PC-9 (cell line): Measurements from ENCODE around the gene TTC13. TPM values are rescaled to one million over a fixed set of nuclear protein-coding genes. Genes with fewer than 3 reads are reported as not detected.

Experiments used
- BruUV-seq: library from RNA; stranded (reverse); fragments of 400-500 nt; replicated peaks from 2 replicates; lab custom pipeline; 2021; lab: Mats Ljungman, UMichigan
- CTCF ChIA-PET: fragments of 300-600 bp; sonication (Branson Sonifier 250); formaldehyde crosslinking; loops from one replicate; lab custom pipeline; 2022; ENCODE audit warnings: antibody characterized with exemption; lab: Charles Lee
- POLR2A ChIA-PET: fragments of 300-600 bp; sonication (Branson Sonifier 250); formaldehyde crosslinking; loops from one replicate; lab custom pipeline; 2022; ENCODE audit warnings: antibody characterized with exemption; ENCODE audit not compliant: unreplicated experiment; lab: Charles Lee
- DNase-seq, 2 experiments: peaks; one replicate each; pipeline versions ENCODE4 v3.0.0 to v3.0.0-alpha.2; 2015 to 2022; ENCODE audit warnings: mixed read lengths in 1 of 2
- H2AFZ ChIP-seq: fragments of 200-600 bp; sonication (generic); 2 replicates; pipeline ENCODE4 v1.8.1; 2017; ENCODE audit warnings: antibody characterized with exemption
- H3F3A ChIP-seq: fragments of 200-600 bp; sonication (generic); 2 replicates; pipeline ENCODE4 v1.8.1; 2017; ENCODE audit warnings: antibody characterized with exemption, mild to moderate bottlenecking, low read depth; ENCODE audit not compliant: insufficient read depth
- H3K27ac ChIP-seq: fragments of 200-600 bp; sonication (generic); 2 replicates; pipeline ENCODE4 v1.6.1; 2016; ENCODE audit warnings: mixed run types
- H3K27me3 ChIP-seq: fragments of 200-600 bp; sonication (generic); 2 replicates; pipeline ENCODE4 v1.6.1; 2016; ENCODE audit warnings: low read depth, mixed run types; ENCODE audit not compliant: insufficient read depth
- H3K36me3 ChIP-seq: fragments of 200-600 bp; sonication (generic); 2 replicates; pipeline ENCODE4 v1.6.1; 2016; ENCODE audit warnings: low read depth, mixed run types
- H3K4me1 ChIP-seq: fragments of 200-600 bp; sonication (generic); replicated peaks from 2 replicates; pipeline ENCODE4 v1.6.1; 2016; ENCODE audit warnings: mixed run types; ENCODE audit not compliant: insufficient read depth
- H3K4me2 ChIP-seq: fragments of 200-600 bp; sonication (generic); 2 replicates; pipeline ENCODE4 v1.6.1; 2017; ENCODE audit warnings: mixed run types
- H3K4me3 ChIP-seq: fragments of 200-600 bp; sonication (generic); 2 replicates; pipeline ENCODE4 v1.6.1; 2016; ENCODE audit warnings: mixed run types
- H3K79me2 ChIP-seq: fragments of 200-600 bp; sonication (generic); 2 replicates; pipeline ENCODE4 v1.6.1; 2017; ENCODE audit warnings: low read depth, mixed run types
- H3K9me2 ChIP-seq: fragments of 200-600 bp; sonication (generic); 2 replicates; pipeline ENCODE4 v1.8.1; 2017; ENCODE audit warnings: mild to moderate bottlenecking; ENCODE audit not compliant: insufficient read depth
- H3K9me3 ChIP-seq: fragments of 200-600 bp; sonication (generic); 2 replicates; pipeline ENCODE4 v1.8.1; 2016; ENCODE audit warnings: low read depth; ENCODE audit not compliant: insufficient read depth
- H4K20me1 ChIP-seq: fragments of 200-600 bp; sonication (generic); 2 replicates; pipeline ENCODE4 v1.8.1; 2017; ENCODE audit not compliant: insufficient read depth
- CTCF ChIP-seq: fragments of 200-600 bp; sonication (generic); conservative IDR thresholded peaks from 2 replicates; pipeline ENCODE4 v1.6.1; 2017; ENCODE audit warnings: mixed run types, antibody characterized with exemption, mild to moderate bottlenecking, moderate library complexity
- EZH2 ChIP-seq: fragments of 200-600 bp; sonication (generic); IDR thresholded peaks from 2 replicates; pipeline ENCODE4 v1.8.0; 2017; ENCODE audit warnings: antibody characterized with exemption, low read depth
- intact Hi-C: fragments of 100-400 bp; cut with micrococcal nuclease; formaldehyde crosslinking; loops from one replicate; pipeline ENCODE4 v1.10.0; 2022; ENCODE audit not compliant: unreplicated experiment
- total RNA-seq: library from RNA; stranded (reverse); gene quantifications from 2 replicates; pipeline ENCODE4 v1.2.3, GENCODE V29; 2021

Gene TTC13
- total RNA-seq, 1 experiment from 2014 or later, result 7.5 TPM

GRCh38 chr1:230939806-230940489, 38.7 kb downstream of the TTC13 start:
- Histone ChIP-seq H3K36me3 (peaks cover 6% of the 10 kb centered on the region; the same call in 1 of the 2 replicates), H3K27me3 (no peaks in the 10 kb centered on the region), H3K79me2 (no peaks in the 10 kb centered on the region), H3F3A (no peaks in the 10 kb centered on the region), H4K20me1 (no peaks in the 10 kb centered on the region), H3K27ac (no peak overlapping the region), H3K9me3 (no peaks in the 10 kb centered on the region; the same call in 1 of the 2 replicates), H3K4me3 (no peak overlapping the region), H3K4me2 (no peak overlapping the region), H2AFZ (no peak overlapping the region), H3K4me1 (no peaks in the 10 kb centered on the region), H3K9me2 (no peaks in the 10 kb centered on the region)
- TF ChIP-seq CTCF, result no peak
- TF ChIP-seq EZH2, result no peak
- DNase-seq, result no peak
- ChIA-PET POLR2A (no interaction called here), CTCF (no interaction called here)
- no TSS peak for BruUV-seq
- intact Hi-C loops, result loop anchor here (2.0 kb wide), 1 partner anchor 17 kb away; no protein-coding TSS in a partner anchor

- no TSS peak for BruUV-seq
- H3K9me3 ChIP-seq, result no peaks in the 10 kb centered on the region; the same call in 1 of the 2 replicates
- no peak for DNase-seq
- no peaks in the 10 kb centered on the region for H3K9me2 ChIP-seq
- no peak for TF ChIP-seq CTCF
- no peak for TF ChIP-seq EZH2
- H3K4me3 ChIP-seq, result no peak overlapping the region
- H3K4me1 ChIP-seq, result no peaks in the 10 kb centered on the region
- peaks cover 10% of the 10 kb centered on the region; the same call in 1 of the 2 replicates for H3K36me3 ChIP-seq
- ChIA-PET POLR2A (no interaction called here), CTCF (no interaction called here)
- no peaks in the 10 kb centered on the region for H3K27me3 ChIP-seq
- no peak overlapping the region for H3K27ac ChIP-seq
- H3F3A ChIP-seq, result no peaks in the 10 kb centered on the region
- no peaks in the 10 kb centered on the region for H3K79me2 ChIP-seq
- no peaks in the 10 kb centered on the region for H4K20me1 ChIP-seq
- H2AFZ ChIP-seq, result no peak overlapping the region
- intact Hi-C loops, result no loop called here
- no peak overlapping the region for H3K4me2 ChIP-seq
These were observed 39.7 kb downstream of the TTC13 start for GRCh38 chr1:230938924-230939368.

- Histone ChIP-seq H3K4me3 (no peak overlapping the region), H3K36me3 (0 out of 2 replicates have a peak, but pooled peaks cover 3% of the 10 kb centered on the region), H3K27ac (no peak overlapping the region), H3K79me2 (no peaks in the 10 kb centered on the region), H3K9me2 (no peaks in the 10 kb centered on the region), H4K20me1 (no peaks in the 10 kb centered on the region), H3F3A (no peaks in the 10 kb centered on the region), H3K9me3 (no peaks in the 10 kb centered on the region), H3K27me3 (no peaks in the 10 kb centered on the region), H3K4me2 (no peak overlapping the region), H2AFZ (no peak overlapping the region), H3K4me1 (no peaks in the 10 kb centered on the region)
- TF ChIP-seq EZH2 (no peak), CTCF (no peak)
- ChIA-PET POLR2A (no interaction called here), CTCF (no interaction called here)
- no TSS peak for BruUV-seq
- DNase-seq, result no peak
- intact Hi-C loops, result no loop called here
These were observed 41.3 kb downstream of the TTC13 start for GRCh38 chr1:230937371-230937770.
